HG03064 (cell line): ENCODE results near the gene DMBT1.

Source experiments
- ATAC-seq: cut with Tn5 transposase; IDR thresholded peaks from one replicate; pipeline ENCODE4 v1.9.1; 2021; ENCODE audit warnings: low read depth; ENCODE audit not compliant: unreplicated experiment

The DMBT1 gene

GRCh38 chr10:122560279-122560804 lies at the start of gene DMBT1:
TSS of gene DMBT1 (plus strand) at chr10:122560754. CDS start at chr10:122560771, 17 bp downstream.
- no peak for ATAC-seq

DNA sequence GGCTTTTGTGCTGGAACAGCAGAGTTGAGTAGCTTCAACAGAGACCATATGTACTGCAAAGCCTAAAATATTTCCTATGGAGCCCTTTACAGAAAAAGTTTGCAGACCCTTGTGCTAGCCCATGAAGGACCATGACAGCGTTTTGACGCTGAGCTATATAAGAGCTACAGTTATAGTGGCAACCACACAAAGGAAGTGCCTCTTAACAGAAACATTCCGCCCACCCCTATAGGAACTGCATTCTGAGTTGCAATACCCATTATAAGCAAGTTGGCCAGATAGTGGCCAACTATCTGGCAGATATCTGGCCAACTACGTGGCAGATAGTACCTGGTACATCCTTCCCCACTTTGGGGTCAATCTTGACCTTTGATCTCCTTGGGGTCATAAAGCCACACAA lies 47.5 kb upstream of the DMBT1 start:
- ATAC-seq = no peak

- ATAC-seq = no peak
Observed at GRCh38 chr10:122514045-122514840, 46.3 kb upstream of the DMBT1 start.

DNA sequence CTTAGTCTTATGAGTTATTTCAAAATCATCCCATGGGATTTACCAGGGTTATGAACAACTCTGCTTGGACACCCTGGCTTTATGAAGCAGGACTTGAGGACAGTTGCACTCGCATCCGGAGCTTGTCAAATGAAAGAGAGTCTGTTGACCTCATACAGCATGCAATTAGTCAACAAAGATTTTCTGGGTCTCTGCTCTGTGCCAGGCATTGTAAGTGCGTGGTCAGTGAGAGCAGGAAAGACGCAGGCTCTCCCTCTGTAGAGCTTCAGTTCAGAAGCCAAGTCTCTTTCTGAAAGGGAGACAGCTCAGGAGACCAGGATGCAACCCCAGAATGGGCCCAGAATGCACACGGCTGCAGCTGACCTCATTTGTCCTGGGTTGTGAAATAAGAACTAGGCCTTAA lies 45.5 kb upstream of the DMBT1 start:
- no peak for ATAC-seq

- ATAC-seq = no peak
Observed at GRCh38 chr10:122515588-122516231, 44.8 kb upstream of the DMBT1 start.

DNA sequence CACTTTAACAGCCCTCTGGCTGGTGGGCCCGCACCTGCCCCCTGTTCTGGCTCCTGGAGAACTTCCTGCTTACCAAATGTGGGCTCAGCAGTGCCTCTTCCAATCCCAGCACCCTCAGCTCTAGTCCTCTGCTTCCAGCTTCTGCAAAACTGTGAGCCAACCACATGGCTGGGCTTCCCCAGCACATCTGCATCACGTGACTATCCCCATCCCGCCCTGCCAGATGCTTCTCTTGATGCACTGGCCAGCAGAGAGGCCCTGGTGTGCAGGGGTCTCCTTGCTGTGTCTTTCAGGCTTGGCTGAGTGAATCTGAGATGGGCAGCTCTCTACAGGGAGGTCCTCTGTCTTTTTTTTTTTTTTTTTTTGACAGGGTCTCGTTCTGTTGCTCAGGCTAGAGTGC lies 43.8 kb upstream of the DMBT1 start:
- ATAC-seq = no peak

DNA sequence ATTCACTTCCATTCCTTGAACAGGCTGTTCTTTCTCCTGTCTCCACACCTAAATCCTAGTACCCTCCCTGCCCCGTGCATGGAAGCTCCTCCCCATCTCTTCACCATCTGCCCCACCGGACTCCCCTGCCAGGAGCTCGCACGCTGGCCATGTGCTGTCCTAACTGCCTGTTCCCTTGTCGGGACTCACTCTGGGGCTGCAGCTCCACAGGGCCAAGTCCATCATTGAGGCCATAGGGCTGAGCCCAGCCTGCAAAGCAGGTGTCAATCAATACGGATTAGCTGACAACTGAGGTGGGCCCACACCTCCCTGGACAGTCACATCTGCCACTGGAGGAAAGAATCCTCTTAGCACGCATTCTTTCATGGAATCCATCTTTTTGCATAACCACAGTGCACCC lies 41.4 kb upstream of the DMBT1 start:
- ATAC-seq = no peak

- no peak for ATAC-seq
Observed at GRCh38 chr10:122519873-122520272, 40.7 kb upstream of the DMBT1 start.

DNA sequence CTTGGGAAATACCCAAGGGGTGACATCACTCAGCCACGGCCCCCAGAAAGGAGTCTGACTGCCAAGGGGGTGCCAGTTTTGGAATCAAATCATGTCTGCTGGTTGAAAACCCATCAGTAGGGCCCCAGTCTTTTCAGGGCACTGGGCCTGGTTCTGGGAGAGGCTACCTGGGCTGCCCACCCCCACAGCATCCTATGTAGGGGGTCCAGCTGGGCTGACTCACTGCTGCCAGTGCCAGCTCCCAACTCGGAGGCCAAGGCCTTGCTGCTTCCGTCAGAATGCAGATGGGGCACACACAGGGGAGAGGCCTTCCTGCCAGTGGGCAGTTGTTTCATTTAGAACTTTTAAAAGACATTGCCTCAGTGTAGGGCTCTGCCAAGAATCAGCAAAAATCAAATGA lies 39.5 kb upstream of the DMBT1 start:
- no peak for ATAC-seq

- ATAC-seq = no peak
Observed at GRCh38 chr10:122524811-122525210, 35.7 kb upstream of the DMBT1 start.

DNA sequence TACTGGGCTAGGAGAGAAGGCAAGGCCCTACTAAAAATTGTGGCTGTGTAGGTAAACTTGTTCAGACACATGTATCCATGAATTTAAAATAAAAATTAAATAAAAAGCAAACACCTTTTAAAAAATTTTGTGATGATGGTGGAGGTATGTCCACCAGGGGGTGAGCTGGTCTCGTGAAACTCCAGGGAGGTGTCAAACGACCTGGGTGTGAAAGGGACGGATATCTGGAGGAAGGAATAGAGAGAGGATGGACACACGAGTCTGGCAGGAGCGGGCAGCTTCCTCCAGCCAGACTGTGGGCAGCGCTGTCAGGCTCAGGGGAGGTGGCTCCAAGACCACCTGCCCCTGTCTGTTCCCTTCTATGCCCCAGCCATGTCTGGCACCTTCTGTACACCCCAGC lies 34.8 kb upstream of the DMBT1 start:
- no peak for ATAC-seq

DNA sequence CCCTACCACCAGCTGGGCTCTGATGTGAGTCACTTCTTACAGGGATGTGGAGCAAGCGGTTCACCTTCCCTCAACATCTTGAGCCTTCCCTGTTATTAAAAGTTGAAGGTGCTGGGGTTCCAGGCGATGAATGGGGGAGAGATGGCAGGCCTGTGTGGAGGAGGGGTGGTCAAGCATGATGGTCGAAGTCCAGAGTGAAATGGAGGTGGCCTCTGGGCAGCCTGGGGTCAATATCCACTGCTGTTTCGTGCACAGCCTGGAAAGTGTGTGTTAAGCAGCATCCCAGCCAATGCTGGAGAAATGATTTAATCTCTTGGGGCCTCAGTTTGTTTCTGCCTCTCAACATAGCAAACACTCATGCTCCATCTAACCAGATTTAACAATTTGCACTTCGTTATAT lies 33.7 kb upstream of the DMBT1 start:
- ATAC-seq = no peak

DNA sequence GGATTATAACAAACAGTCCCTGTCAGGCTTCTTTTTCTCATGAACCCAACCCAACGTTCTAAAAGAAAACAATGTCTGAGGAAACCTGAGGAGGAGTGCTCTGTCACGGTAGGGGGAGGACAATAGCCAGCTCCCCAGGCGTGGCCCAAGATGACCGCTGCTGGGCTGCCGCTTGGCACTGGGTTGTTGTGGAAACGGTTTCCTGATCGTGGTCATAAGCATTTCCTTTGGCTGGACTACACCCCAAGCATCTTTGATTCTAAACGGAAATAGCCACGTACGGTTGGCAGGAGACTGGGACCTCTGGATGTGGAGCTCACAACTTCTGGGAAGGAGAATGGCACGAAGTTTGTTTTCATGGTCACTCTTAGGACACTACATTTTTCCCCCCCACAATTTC lies 30.4 kb upstream of the DMBT1 start:
- no peak for ATAC-seq

DNA sequence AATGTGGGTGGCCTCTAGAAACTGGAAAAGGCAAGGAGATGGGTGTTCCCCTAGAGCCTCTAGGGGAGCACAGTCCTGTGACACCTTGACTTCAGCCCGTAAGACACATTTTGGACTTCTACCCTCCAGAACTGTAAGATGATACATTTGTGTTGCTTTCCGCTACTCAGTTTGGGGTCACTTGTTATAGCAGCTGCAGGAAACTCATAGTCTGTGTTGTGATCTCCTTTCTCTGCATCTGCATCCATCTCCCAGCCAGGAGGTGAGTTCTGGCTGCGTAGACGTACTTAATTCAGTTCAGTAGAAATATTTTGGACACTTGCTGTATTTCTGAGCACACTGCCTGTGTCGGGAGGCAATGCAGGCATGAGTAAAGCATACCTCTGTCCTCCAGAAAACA lies 29.3 kb upstream of the DMBT1 start:
- no peak for ATAC-seq

GRCh38 chr10:122531939-122532338 lies 28.6 kb upstream of the DMBT1 start:
- no peak for ATAC-seq

DNA sequence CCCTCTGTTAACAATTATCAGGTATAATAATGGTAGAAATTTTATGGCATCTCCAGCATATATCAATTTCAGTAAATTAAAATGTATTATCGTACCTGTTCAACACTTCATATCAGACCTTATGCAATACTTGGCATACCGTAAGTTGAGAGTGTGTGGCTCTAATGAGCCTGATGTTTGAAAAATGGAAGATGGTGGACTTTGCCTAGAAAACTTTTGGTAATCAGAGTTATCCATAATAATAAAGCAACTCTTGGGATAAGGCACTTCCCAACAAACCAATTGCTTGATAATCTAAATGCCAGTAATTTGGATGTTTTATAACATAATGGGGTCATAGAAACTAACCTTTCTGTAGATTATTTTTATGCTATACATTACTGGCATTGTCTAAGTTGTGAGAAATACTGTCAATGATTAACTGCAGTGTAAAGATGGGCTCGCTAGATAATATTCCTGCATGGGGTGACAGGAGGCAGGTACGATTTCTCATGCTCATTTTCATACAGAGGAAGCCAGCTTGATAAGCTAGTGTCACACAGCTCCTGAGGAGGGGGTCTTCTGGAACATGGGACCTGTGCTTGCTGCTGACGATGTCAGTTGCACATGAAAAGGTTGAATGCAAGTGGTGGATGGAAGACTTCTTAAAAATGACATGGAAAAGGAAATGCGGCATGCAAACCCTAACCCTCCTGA lies 27.8 kb upstream of the DMBT1 start:
- ATAC-seq = no peak

- ATAC-seq = no peak
Observed at GRCh38 chr10:122537545-122537944, 23.0 kb upstream of the DMBT1 start.

DNA sequence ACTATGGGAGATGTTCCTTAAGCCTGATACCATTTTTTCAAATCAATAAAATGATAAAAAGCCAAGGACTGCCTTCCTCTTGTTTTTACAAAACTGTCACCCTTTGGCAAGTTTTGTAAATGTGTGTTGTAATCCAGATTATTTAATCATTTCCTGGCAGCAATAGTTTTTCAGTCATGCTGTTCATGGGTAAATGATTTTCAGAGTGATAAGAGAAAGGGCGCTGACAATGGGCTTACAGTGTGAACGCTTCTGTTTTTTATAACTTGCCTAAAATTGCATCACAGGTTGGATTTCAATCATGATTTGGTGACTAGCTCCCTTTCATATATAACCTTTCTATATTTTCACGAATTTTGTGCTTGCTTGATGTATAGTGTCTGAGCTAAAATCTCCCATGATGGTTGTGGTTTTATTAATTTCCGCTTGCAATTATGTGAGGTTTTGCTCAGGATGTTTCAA lies 19.0 kb upstream of the DMBT1 start:
- ATAC-seq = no peak

DNA sequence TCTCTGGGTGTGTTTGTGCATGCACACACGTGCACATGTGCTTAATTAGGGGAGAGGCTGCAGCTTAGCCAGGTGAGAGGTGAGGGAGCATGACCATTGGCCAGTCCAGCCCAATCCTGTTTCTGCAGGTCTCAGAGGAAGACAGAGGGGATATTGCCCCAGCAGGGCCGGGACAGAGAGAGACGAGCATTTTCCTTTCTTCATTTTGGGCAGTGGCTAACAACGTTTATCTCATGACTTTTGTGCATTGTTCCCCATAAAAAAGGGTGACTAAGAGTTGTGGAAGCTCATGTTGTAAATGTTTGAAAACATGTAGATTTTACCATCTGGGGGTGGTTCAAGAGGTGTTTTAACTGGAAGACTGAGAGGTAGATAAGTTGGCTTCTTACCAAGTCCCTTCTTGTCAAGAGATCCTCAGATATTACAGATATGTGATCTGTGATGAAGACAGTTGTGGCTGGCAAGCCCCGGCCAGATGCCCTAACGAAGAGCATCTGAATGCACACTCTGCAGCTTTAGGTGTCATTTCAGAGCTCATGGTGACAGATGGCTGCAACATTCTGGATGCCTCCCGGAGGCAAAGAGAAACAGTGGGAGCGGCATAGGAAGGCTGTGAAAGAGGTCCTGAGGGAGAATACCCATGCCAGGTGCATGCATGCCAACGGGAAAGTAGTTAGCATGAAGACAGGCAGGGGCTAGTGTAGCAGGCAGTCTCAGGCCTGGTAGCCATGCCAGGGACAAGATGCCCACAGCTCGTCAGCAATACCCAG lies 16.7 kb upstream of the DMBT1 start:
- ATAC-seq = no peak

GRCh38 chr10:122544493-122544892 lies 16.1 kb upstream of the DMBT1 start:
- no peak for ATAC-seq

DNA sequence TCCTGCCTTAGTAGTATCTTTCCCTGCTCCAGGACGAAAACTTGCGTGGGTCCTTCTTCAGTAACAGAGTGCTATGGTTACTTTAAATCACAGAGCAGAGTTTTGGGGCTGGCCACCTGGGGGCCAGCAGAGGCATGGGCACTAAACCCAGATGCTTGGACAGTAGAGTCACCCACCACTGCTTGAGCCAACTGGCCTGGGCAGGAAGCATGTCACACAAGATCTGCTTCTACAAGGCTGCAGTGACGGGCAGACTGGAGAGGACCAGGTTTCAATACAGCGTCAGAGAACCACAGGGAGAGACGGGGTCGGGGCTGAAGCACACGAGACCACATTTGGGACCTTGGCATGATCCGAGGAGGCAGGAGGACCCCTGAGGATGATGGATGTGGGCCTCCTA lies 14.3 kb upstream of the DMBT1 start:
- no peak for ATAC-seq
